Muscle of back (tissue), 11 donors: ENCODE measurements around the gene FAR2. TPM values are rescaled to one million over a fixed set of nuclear protein-coding genes. Genes with fewer than 3 reads are reported as not detected.
"Not testable (repeated sequence)": the region's sequence is repeated elsewhere in the genome, so short reads cannot be mapped to it uniquely, and the experiment has no call there.

Experiments used
- DNase-seq, 3 donors: peaks; one replicate each; pipeline versions ENCODE4 v3.0.0 to v3.0.0-alpha.2; 2013
- polyA plus RNA-seq, 10 donors: library from polyadenylated mRNA; unstranded; fragments of 120-200 nt; gene quantifications; one replicate each; pipeline ENCODE4 v1.2.1, GENCODE V29; 2013; ENCODE audit not compliant: insufficient read length in 10 of 10

FAR2 gene
- polyA plus RNA-seq, 10 donors, result 10.4 to 17.9 (median 14.6) TPM

GRCh38 chr12:29317556-29318363 is 168.7 kb downstream of the FAR2 start:
- DNase-seq, result peak; percentile 49 to 72 (median 66)

- peak in 1 of 3 donors; percentile 50 for DNase-seq
Observed at GRCh38 chr12:29320295-29321085, 171.4 kb downstream of the FAR2 start.

- no peak for DNase-seq
Observed at GRCh38 chr12:29322157-29322556, 173.1 kb downstream of the FAR2 start.

GRCh38 chr12:29329411-29329810 is 180.3 kb downstream of the FAR2 start:
- no peak for DNase-seq

GRCh38 chr12:29333178-29333577 is 184.1 kb downstream of the FAR2 start:
- no peak for DNase-seq

GRCh38 chr12:29334937-29335336 is 185.9 kb downstream of the FAR2 start:
- DNase-seq, result no peak

- DNase-seq, result no peak
Observed at GRCh38 chr12:29337325-29337724, 188.2 kb downstream of the FAR2 start.

- no peak for DNase-seq
Observed at GRCh38 chr12:29343022-29343799, 194.1 kb downstream of the FAR2 start.

- no peak for DNase-seq
Observed at GRCh38 chr12:29346769-29347421, 197.8 kb downstream of the FAR2 start.

- peak; percentile 13 to 23 (median 17) for DNase-seq
Observed at GRCh38 chr12:29350080-29350479, 201.0 kb downstream of the FAR2 start.

- no peak for DNase-seq
Observed at GRCh38 chr12:29354954-29355353, 205.9 kb downstream of the FAR2 start.

- DNase-seq, result no peak
Observed at GRCh38 chr12:29365091-29365490, 216.0 kb downstream of the FAR2 start.

- no peak for DNase-seq
Observed at GRCh38 chr12:29374012-29374411, 224.9 kb downstream of the FAR2 start.

GRCh38 chr12:29374913-29375312 is 225.8 kb downstream of the FAR2 start:
- DNase-seq, result no peak

- DNase-seq, result no peak
Observed at GRCh38 chr12:29376118-29376517, 227.0 kb downstream of the FAR2 start.

- DNase-seq, result peak; percentile 98 to 99 (median 98)
Observed at GRCh38 chr12:29380536-29381523, 231.8 kb downstream of the FAR2 start, which contains the start of gene ERGIC2. Gene ERGIC2, minus strand, starts transcription at chr12:29381172. Its CDS starts 9,539 bp downstream, at chr12:29371633.

- DNase-seq, result no peak
Observed at GRCh38 chr12:29382251-29382650, 233.2 kb downstream of the FAR2 start.

GRCh38 chr12:29385194-29385593 is 236.1 kb downstream of the FAR2 start:
- not testable (repeated sequence) for DNase-seq
